8988T (cell line): ENCODE data around the gene GALNT12.

ENCODE experiments used
- DNase-seq: peaks from one replicate; pipeline ENCODE4 v3.0.0; 2011

Gene GALNT12

DNA sequence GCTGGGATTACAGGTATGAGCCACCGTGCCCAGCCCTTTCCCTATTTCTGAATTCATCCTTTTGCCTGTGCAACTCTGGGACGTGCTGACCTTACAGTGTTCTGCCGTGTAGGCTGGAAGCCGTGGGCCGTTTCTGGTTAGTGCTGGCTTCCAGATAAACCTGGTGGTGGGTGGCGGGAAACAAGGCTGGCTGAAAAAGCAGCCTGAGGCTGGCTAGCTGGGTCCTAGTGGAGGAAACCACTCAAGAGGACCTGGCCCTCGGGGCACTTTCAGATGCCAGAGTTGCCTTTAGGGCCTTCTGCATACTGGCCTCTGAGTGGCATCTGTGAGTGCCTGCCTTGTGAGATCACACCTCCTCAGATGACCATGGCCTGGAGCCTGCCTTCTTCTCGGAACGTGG is 26.9 kb downstream of the GALNT12 start:
- DNase-seq = no peak

GRCh38 chr9:98836206-98836605 is 28.7 kb downstream of the GALNT12 start:
- DNase-seq = no peak

GRCh38 chr9:98837516-98837915 is 30.0 kb downstream of the GALNT12 start:
- DNase-seq = no peak

DNA sequence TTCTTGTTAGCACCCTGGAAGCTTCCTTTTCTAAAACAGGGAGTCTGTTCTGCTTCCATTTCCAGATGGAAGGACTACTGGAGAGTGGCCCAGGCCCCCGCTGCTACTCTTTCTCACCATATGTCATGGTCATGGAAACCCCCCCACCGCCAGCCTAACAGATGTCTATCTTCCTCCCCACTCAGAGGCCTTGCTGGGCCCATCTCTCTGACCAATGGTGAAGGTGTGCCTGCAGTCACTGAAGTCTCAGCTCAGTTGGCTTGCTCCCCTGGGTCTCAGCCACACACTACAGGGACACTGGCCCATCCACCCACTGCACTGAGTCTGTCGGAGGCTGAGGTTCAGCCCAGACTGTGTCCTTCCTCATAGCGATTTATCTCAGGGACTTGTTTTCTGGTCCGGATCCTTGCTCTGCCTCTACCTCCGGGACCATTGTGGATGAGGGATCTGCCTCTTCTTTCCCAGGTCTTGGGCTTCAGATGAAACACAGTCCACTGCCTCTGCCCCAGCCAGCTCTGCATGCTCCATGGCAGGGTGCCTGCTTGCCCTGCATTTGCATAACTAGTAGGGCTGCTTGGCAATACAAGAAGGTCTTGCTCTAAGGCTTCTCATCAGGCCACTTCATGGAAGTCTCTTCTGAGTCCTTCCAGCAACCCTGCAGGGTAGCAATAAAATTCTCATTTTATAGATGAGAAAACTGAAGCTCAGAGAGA is 30.8 kb downstream of the GALNT12 start:
- DNase-seq = no peak

- DNase-seq = no peak
Observed at GRCh38 chr9:98838868-98839565, 31.5 kb downstream of the GALNT12 start.

DNA sequence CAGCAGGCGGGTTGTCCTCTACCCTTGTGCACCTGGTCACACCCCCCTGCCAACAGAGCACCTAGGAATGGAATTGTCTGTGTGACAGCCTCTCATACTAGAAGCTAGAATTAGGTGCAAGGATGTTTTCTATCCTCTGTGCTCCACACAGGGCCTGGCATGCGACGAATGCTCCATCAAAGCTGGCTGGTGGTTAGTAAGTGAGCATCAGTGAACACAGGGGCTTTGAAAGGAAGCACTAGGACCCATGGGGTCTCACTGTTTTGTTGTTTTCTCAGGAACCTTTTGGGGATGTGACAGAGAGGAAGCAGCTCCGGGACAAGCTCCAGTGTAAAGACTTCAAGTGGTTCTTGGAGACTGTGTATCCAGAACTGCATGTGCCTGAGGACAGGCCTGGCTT is 32.3 kb downstream of the GALNT12 start:
- DNase-seq = no peak

GRCh38 chr9:98842510-98842909 is 35.0 kb downstream of the GALNT12 start:
- no peak for DNase-seq

GRCh38 chr9:98846081-98846480 is 38.6 kb downstream of the GALNT12 start:
- no peak for DNase-seq

- DNase-seq = no peak
Observed at GRCh38 chr9:98846879-98847278, 39.4 kb downstream of the GALNT12 start.

DNA sequence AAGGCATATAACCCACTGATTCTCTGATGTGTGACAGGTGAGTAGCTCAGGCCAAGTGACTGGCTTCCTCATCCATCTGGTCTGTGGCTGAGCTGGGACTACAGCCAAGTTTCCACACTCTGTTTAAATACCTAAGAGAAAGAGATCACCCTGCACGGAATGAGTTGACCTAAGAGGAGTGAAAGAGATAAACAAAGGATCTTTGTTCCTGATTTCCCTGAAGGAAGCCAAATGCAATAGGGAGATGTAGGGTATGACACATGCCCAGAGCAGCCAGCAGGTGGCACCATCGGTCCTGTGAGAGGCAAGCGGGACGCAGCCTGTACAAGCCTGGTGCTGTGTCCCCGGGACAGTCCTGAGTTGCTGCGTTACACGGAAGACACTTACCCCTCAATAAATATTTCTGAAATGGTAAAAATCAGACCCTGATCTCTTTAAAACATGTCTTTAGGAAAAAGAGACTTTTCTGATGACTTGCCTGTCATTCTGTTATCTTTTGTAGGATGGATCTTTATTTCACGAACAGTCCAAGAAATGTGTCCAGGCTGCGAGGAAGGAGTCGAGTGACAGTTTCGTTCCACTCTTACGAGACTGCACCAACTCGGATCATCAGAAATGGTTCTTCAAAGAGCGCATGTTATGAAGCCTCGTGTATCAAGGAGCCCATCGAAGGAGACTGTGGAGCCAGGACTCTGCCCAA is 41.1 kb downstream of the GALNT12 start:
- peak; percentile 68 for DNase-seq

GRCh38 chr9:98849563-98849962 is 42.1 kb downstream of the GALNT12 start:
- no peak for DNase-seq

DNA sequence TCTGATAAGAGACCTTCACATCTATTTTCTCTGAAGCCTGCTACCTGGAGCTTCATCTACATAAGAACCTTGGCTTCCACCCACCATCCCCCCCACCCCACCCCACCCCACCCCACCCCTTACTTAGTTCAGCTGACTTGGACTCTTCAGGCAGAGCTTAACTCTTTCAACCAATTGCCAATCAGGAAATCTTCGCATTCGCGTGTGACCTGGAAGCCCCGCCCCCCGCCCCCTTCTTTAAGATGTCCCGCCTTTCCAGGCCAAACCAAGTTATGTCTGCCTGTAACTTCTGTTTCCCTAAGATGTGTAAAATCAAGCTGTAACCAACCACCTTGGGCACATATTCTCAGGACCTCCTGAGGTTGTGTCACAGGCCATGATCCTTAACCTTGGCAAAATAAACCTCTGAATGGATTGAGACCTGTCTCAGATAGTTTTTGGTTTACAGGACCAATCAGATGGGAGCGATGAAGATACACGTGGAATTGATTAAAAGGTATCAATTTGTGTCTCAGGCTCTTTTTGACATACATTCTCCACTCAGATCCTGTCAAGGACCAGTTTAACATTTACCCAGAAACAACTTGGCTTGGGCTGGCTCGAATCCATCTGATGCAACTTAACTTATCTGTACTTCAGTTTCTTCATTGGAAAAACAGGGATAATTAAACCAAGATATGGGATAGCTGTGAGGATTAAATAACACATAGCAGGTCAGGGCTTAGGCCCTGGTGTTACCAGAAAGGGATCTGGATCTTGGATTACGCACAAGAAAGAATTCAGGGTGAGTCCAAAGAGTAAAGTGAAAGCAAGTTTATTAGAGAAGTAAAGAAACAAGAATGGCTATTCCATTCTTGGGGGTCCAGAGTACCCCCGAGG is 43.6 kb downstream of the GALNT12 start:
- DNase-seq = no peak

DNA sequence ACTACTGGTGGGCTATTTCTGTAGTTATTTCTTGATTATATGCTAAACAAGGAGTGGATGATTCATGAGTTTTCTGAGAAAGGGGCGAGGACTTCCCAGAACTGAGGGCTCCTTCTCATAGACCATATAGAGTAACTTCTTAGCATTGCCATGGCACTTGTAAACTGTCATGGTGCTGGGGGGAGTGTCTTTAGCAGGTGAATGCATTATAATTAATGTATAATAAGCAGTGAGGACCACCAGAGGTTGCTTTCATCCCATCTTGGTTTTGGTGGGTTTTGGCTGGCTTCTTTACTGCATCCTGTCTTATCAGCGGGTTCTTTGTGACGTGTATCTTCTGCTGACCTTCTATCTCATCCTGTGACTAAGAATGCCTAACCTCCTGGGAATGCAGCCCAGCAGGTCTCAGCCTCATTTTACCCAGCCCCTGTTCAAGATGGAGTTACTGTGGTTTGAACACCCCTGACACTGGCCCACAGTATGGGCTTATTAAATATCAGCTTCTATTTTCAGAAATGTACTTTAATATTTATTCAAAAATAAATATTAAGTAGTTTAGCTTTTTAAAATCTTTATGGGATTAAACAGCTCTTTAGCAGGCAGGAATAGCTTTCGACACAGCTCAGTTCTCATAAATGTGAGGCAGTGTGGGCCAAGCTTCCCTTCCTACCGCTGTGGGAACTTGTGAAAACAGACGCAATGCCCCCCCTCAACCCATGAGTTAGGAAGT is 44.4 kb downstream of the GALNT12 start:
- no peak for DNase-seq

DNA sequence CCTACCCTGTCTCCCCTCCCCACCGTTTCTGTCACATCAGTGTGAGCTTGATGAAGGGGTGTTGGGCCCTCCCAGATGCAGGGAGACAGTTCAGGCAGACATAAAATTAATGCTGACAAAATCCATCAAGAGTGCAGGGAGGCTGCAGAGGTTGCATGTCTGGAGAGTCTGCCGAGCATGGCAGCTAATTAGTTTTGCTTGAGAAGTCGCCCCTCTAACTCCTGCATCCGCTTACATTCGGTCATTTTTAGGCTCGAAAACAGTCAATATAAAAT is 44.9 kb downstream of the GALNT12 start:
- DNase-seq = no peak

- DNase-seq = no peak
Observed at GRCh38 chr9:98852961-98853360, 45.5 kb downstream of the GALNT12 start.

DNA sequence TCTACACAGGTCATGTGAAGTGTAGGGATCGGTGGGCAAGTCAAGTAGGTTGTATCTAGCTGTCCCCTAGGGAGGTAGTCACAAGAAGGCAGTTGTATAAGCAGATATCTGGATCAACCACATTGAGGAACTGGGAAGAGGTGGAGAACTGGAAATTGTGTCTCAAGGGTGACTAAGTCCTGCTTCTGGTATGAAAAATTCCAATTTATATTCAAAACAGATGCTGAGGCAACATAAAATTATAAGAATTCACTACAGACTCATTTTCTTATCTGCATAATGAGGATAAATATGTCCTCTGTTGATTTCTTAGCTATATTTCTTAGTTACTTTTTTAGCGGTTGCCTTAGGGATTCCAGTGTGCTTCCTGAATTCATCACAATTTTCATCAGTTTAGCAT is 46.8 kb downstream of the GALNT12 start:
- DNase-seq = no peak

DNA sequence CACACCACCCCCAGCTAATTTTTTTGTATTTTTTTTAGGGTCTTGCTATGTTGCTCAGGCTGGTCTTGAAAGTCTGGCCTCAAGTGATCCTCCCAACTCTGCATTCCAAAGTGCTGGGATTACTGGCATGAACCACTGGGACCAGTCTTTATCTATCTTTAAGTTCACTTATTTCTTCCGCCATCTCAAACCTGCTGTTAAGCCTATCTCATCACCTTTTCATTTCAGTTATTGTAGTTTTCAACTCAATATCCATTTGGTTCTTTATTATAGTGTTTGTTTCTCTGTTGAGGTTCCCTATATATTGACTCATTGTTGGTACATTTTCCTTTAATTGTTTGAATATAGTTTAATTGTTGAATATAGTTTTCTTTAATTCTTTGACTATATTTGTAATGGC is 48.1 kb downstream of the GALNT12 start:
- DNase-seq = no peak

GRCh38 chr9:98856982-98857381 is 49.5 kb downstream of the GALNT12 start:
- DNase-seq = no peak

DNA sequence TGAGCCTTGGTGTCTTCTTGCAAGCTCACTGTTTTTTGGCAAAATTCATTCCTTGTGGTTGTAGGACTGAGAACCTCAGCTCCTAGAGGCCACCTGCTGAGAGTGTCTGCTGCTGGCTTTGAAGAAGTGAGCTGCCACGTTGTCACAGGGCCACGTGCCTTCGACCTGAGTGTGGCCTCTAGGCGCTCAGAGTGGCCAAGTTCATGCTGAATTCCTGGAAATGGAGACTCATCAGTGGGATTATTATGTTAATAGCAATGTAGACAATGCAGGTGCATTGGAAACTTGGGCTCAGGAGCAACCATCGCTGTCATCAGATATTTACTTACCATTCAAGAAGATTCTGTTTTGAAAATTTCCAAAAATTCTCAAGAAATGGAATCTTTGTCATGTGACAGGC is 52.5 kb downstream of the GALNT12 start:
- DNase-seq = no peak

DNA sequence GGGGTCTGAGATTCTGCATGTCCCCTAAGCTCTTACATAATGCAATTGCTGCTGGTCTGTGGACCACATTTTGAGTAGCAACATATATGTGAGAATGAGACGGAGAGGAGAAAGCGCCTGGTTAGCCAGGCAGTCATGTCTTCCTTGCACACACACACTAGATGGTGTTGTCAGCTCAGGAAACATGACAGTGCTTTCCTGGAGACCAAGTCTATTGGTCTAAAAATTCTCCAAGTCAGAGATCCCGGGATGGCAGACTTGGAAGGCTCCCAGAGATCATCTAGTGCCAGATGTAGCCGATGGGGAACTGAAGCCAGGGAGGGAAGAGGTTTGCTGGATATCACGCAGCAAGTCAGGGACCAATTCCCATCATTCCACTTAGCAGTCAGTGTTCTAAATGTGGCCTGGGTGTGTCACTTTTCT is 53.4 kb downstream of the GALNT12 start:
- DNase-seq = peak; percentile 21

DNA sequence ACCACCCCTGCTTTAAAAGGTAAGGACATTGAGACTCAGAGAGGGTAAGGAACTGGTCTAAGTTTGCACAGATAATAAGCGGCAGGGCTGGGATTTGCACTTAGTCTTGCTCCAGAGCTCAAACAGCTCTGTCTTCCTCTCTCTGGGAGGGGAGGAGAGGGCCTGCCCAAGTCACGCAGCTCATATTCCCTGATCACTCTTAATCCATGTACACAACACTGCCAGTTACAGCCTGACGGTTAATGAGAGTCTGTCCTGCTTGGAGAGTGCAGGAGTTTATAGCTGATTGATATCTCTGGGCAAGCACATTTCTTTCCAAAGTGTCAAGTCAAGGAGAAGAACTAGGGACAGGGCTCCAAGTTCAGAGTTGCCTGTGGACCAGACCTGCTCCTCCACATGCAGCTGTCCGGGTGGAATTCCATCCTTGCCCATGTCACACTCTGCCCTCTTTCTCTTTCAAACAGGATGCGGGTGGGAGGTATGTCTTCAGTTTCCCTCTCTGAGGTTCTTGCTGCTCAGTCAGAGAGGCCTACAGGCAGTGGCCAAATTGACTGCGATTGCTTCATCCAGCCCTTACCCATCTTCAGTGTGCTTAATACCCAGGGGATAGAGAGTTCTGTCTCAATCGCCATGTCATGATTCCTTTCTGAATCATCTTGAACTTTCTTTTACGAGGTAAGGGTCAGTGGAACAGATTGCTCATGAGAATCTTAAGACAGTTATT is 54.5 kb downstream of the GALNT12 start:
- DNase-seq = no peak

DNA sequence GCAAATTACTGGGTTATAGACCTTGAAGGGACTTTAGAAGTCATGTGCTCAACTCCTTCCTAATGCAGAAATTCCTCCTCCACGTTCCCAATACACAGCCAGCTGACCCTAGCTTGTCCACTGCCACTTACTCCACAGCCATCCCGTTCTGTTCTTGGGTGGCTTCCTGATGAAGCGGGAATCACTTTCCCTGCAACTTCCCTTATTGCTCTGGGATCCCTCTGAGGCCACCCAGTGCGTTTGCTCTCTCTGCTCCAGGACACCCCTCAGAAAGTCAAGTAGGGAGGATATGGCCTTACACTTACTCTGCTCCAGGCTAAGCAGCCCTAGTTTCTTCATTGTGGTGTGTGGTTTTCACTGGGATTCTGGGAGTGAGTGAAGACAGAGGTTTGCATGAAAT is 55.5 kb downstream of the GALNT12 start:
- DNase-seq = no peak
